HG03457 (cell line): ENCODE measurements around the gene LYPLA2.

Experiments
- ATAC-seq: cut with Tn5 transposase; IDR thresholded peaks from one replicate; pipeline ENCODE4 v1.9.1; 2021; ENCODE audit warnings: moderate number of reproducible peaks; ENCODE audit not compliant: unreplicated experiment

The LYPLA2 gene

DNA sequence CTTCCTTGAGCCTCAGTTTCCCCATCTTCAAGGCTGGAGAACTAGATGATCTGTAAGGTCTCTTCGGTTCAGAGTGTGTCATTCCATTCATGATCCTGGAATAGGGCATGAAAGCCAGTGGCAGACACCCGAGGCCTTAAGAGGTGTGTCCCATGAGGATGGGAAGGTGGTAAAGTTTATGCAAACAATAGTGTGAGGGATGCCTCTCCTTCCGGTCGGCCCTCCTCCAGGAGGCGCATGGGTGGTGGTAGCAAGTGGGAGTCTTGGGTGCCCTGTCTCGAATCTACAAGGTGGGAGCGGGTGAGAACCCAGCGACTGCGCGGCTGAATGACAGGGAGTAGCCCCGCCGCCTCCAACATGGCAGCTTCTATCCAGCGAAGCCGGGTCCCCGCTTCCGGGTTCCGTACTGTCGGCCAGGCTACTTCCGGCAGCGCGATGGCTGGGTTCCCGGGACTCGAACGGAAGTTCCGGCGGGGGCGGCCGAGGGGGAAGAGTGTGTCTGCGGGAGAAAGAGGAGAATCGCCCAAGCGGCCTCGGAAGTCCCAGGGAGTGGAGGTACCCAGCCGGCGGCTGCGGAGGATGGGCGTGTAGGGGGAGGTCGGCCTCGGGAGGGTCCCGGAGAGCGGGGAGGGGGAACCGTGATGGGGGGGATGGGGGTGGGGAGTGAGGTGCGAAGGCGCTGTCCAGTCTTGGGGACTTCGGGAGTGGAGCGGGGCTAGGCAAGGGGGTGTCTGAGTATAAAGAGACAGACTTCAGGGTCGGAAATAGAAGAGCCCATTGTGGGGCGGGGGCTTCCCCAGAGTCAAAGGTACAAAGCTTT is at the start of gene LYPLA2:
TSS of gene LYPLA2 (plus strand) at position 450 of the 820 bp plus-strand sequence. CDS start 1,538 bp downstream, outside the sequence.
- peak; percentile 46 for ATAC-seq

DNA sequence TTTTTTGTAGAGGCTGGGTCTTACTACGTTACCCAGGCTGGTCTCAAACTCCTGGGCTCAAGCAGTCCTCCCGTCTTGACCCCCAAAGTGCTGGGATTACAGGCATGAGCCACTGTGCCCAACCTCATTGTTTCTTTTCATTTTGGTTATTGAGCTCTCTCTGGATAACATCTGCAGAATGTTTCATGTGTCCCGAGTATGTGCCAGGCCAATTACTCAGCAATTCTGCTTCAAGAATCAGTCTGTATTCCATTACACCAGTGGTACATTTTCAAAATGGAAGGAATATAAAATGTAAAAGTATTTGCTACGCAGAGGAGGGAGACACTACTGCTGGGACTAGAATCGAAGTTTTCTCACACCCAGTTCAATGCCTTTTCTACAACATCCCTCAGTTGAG is 49.3 kb upstream of the LYPLA2 start:
- ATAC-seq, result no peak

DNA sequence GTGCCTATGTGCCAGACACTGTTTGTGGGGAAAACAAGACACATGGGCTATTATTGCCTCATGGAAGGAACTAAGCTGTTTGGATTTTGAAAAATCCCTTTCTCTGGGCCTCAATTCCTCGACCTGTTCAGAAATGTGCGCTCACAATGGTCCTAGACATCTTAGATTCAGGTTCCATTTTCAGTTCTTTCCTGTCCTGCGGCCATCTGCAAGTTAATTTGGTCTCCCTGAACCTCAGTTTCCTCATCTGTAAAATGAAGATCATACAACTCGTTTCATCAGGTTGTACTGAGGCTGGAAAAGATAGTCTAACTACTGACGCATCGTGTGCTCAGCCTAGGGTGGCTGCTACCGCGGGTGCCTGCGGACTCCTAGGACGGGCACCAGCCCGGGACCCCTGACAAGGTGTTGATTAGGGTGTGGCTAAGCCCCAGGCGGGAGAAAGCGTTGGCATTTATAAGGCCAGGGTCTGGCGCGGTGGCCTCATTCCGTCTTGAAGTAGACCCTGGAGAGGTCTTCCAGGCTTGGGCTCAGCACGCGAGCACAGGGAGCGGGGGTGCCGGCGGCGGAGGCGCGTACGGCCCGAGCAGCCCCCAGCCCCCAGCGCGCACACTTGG is 48.2 kb upstream of the LYPLA2 start:
- peak; percentile 20 for ATAC-seq

DNA sequence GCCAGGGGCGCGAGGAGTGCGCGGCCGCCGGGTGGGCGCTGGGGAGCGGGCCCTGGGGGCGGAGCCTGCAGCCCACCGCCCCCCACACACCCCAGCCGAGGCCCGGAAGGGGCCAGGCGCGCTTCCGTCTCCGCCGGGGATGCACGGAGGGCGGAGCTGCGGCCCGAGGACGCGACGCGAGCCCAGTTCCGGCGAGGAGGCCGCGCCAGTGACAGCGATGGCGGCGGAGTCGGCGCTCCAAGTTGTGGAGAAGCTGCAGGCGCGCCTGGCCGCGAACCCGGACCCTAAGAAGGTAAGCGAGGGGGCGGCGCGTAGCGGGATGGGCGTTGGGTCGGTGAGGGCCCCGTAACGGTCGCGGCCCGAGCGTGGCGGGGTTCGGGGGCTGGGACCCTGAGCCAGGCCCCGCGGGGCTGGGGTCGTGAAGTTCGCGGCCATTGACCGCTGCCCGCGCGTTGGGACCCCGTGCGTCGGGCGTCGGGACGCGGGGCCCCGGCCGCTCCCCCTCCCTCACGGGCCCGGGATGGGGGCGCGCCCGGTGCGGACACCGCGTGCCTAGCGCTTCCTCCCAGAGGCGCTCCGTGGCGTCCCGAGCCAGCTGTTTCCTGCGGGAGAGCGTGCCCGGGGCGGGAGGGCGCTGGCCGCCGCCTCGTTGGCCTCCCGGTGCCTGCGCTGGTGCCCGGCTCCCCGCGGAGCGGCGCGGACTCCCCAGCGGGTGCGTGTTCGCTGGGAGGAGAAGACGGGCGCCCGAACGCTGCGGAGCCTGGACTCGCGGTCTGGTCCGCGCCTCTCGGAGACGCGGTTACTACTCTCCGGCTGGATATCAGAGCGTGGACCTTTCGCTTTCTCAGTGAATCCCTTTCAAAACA is 47.4 kb upstream of the LYPLA2 start, which contains the start of gene ELOA:
TSS of gene ELOA (plus strand) at position 185 of the 866 bp plus-strand sequence. CDS start at position 218, 33 bp downstream.
- ATAC-seq, result peak; percentile 52

DNA sequence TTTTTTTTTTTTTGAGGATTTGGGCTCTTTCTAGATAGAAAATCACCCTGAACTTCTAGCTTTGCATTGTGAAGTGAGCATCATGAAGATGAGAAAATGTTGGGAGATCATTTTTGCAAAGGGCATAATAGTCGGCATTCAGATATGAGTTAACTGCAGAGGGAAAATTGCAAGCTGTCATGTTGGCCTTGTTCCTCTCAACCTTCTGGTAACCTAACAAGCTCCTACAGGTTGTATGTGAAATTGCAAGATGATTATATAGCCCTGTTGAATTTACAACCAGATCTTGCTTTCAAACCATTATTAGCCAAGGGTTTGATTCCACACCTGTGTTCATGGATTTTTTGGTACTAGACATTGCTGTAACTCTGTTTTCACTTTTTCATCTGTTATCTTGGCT is 45.4 kb upstream of the LYPLA2 start:
- ATAC-seq, result no peak

DNA sequence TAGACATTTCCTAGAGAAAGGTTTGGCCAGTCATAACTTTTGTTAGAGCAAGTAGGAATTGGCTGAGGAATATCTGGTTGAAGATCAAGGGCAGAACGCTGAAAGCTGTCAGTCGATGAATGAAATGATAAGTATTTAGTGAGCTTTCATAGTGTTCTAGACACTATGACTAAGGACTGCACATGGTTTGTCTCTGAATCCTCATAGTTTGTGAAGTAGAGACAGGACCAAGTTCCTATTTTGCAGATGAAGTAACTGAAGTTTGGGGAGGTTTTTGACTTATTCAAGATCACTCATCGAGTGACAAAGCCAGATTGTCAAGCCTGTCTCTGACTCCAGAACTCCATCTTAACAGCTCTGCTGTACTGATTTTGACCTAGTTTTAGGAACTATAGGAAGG is 42.9 kb upstream of the LYPLA2 start:
- ATAC-seq, result no peak

DNA sequence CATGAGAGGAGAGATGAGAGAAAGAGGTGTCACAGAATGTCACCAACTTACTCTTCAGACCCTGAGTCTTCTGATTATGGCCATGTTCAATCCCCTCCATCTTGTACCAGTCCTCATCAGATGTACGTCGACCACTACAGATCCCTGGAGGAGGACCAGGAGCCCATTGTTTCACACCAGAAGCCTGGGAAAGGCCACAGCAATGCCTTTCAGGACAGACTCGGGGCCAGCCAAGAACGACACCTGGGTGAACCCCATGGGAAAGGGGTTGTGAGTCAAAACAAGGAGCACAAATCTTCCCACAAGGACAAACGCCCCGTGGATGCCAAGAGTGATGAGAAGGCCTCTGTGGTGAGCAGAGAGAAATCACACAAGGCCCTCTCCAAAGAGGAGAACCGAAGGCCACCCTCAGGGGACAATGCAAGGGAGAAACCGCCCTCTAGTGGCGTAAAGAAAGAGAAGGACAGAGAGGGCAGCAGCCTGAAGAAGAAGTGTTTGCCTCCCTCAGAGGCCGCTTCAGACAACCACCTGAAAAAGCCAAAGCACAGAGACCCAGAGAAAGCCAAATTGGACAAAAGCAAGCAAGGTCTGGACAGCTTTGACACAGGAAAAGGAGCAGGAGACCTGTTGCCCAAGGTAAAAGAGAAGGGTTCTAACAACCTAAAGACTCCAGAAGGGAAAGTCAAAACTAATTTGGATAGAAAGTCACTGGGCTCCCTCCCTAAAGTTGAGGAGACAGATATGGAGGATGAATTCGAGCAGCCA is 39.7 kb upstream of the LYPLA2 start:
- ATAC-seq, result no peak

DNA sequence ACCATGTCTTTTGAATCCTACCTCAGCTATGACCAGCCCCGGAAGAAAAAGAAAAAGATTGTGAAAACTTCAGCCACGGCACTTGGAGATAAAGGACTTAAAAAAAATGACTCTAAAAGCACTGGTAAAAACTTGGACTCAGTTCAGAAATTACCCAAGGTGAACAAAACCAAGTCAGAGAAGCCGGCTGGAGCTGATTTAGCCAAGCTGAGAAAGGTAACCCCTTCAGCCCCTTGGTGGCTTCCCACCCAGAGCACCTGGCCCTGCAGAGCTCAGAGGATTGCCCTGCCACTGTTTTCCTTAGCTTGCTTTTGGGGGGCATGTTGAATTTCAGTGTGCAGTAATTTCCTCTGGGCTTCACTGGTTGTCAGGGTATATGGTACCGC is 39.1 kb upstream of the LYPLA2 start:
- ATAC-seq, result no peak

DNA sequence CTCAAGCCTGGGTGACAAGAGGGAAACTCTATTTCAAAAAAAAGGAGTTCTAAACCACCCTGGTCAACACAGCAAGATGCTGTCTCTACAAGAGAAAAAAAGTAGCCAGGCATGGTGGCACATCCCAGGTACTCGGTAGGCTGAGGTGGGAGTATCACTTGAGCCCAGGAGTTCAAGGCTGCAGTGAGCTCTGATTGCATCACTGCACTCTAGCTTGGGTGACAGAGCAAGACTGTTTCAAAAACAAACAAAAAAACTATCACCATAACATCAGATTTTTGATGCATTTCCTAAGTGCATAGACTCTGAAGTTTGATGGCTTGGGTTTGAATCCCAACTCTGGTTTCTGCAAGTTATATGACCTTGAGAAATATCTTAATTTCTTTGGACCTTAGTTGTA is 38.0 kb upstream of the LYPLA2 start:
- no peak for ATAC-seq

DNA sequence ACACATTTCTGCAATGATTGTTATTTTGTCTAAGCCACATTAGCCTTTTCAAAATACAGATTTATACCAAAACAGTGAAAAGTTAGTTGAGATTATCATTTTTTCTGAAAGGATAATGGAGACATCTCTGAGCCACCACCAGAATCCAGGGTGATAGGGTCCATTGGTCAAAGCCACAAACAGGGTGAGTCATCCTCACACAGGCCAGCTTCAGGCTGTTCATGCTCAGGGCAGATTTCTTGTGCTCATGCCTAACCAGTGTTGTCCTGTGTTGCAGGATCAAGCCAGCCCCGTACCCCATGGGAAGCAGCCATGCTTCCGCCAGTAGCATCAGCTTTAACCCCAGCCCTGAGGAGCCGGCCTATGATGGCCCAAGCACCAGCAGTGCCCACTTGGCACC is 34.3 kb upstream of the LYPLA2 start:
- no peak for ATAC-seq

DNA sequence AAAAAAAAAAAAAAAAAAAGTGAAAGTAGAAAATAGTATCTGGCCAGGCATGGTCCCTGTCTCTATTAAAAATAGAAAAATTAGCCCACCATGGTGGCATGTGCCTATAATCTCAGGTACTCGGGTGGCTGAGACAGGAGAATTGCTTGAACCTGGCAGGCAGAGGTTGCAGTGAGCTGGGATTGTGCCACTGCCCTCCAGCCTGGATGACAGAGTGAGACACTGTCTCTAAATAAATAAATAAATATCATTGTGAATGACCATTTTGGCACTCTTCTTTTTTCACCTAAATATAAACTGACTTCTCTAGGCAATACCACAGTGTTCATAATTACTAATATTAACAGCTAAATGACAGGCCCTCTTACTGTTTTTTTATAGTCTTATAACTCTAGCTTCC is 33.1 kb upstream of the LYPLA2 start:
- no peak for ATAC-seq

DNA sequence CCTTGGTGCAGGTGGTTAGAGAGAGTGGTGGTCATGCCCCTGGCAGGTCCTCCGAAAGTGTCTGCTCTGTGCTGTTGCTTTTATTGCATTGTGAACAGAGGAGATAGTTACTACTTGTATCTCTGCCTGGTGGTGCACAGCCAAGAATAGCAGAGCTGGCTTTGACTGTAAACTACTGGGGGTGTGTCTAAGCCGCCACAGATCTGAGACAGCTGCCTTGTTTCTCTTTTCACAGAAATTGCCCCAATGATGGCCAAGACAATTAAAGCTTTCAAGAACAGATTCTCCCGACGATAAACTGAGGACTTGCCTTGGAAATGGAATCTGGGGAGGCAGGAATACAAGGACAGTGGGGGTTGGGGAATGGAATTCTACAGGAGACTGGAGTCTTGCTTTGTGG is 31.7 kb upstream of the LYPLA2 start:
- ATAC-seq, result no peak

DNA sequence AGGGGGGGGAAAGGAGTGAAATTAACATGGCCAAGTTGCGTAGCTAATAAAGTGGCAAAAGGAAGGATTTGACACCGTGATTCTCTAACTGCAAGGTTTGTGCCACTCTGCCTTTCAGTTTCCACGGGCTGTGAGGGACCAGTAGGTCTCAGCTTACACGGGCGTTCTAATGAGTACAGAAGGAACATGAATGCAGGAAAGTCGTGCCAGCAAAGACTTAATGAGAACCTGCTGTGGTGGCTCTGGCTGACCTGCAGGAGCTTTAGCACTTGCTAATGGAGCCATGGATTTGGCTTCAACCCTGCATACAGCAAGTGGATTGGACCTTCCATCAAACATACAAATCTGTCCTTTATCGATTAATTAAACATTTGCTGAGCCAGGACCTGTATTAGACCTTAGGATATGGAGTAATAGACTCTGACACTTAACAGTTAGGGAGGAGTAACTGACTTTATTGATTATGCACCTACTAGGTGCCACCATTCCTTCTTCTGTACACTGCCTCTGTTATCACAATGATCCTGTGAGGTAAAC is 27.8 kb upstream of the LYPLA2 start:
- no peak for ATAC-seq

DNA sequence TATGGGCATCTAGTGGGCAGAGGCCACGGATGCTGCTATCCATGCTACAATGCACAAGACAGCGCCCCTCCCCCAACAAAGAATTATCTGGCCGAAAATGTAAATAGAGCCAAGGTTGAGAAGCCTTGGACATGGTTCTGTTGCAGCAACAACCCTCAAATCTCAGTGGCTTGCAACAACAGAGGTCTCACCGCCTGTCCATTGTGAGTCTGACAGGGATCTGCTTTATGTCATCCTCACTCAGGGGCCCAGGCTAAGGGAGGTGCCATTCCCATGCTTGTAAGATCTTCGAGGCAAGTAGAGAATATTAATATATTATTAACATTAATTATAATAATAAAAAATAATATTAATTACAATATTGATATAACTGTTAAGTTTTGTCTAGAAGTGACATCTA is 22.2 kb upstream of the LYPLA2 start:
- ATAC-seq, result no peak

DNA sequence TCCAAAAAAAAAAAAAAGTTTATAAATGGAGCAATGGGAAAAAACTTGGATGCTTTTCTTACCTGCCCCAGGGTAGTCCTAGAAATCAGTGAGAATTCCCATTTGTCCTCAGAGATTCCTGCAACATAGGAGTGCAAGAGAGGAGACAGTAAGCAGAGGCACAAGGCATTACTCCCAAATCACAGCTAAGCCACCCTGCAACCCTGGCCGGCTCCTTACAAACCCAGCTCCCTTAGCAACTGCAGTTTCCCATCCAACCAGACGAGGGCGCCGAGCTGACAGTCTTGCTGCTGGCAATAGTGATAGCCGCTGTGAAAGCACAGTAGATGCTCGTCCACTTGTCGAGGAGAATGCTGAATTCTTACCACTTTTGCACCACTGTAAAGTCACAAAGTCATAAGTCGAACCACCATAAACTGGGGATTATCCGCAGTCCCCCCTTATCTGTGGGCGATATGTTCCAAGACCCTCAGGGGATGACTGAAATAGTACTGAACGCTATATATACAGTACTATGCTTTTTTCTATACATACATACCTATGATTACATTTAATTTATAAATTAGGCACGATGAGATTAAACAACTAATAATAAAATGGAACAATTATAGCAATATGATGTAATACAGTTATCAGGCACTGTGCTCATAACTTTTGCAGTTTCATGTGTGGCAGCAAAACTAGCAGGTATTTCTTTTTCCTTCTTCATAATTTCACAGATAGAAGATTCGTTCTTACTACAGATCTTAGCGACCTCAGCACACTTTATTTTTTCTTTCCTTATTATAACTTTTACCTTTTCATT is 18.7 kb upstream of the LYPLA2 start:
- ATAC-seq, result no peak

DNA sequence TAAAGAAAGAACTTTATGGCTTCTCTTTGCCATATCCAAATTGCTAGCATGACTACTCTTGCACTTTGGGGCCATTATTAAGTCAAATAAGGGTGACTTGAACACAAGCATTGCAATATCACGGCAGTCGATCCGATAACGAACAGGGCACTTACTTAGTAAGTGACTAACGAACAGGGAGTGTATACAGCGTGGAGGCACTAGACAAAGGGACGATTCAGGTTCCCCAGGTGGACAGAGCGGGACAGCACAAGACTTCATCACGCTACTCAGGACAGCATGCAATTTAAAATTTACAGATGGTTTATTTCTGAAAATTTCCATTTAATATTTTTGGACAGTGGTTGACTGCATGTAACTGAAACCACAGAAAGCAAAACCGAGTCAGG is 18.1 kb upstream of the LYPLA2 start:
- no peak for ATAC-seq

DNA sequence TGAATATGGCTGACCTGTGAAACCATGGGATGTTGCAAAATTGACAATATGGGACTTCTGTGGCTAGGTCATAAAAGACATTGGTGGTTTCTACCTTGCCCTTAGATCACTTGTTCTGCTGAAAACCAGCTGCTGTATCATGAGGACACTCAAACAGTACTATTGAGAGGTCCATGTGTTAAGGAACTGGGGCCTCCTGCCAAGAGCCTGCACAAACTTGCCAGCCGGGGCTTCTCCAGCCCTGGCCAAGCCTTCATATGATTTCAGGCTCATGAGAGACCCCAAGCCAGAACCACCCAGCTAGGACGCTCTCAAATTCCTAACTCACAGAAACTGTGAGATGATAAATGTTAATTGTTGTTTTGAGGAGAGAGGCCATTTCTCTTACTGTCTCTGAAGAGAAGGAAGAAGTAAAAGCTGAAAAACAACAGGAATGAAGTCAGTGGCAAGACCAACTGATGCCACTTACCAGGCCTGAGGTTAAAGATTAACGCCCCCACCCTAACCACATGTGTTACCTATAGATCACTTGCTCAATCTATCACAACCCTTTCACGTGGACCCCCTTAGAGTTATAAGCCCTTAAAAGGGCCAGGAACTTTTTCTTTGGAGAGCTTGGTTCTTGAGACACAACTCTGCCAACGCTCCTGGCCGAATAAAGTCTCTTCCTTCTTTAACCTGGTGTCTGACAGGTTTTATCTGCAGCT is 16.6 kb upstream of the LYPLA2 start:
- ATAC-seq, result no peak

DNA sequence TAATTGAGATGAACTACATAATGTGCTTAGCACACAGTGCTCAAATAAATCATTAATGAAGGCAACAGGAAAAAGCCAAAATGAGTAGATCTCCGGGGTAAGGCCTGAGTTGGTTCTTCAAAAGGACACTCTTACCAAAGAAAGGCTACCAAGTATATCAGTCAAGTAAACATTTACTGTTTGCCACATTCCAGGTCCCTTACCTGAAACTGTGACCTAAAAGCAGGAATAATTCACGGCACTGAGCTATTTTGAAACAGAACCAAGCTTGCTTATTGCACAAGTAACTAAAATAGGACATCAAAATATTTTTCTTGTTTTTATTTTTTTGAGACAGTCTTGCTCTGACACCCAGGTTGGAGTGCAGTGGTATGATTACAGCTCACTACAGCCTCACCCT is 14.7 kb upstream of the LYPLA2 start:
- no peak for ATAC-seq
